ENCODE results near the gene ADRB1. TPM values are rescaled to one million over a fixed set of nuclear protein-coding genes. Genes with fewer than 3 reads are reported as not detected.

Gene ADRB1
- polyA plus RNA-seq (2012; ENCODE audit: insufficient read depth, insufficient read length, low read depth) = not detected

DNA sequence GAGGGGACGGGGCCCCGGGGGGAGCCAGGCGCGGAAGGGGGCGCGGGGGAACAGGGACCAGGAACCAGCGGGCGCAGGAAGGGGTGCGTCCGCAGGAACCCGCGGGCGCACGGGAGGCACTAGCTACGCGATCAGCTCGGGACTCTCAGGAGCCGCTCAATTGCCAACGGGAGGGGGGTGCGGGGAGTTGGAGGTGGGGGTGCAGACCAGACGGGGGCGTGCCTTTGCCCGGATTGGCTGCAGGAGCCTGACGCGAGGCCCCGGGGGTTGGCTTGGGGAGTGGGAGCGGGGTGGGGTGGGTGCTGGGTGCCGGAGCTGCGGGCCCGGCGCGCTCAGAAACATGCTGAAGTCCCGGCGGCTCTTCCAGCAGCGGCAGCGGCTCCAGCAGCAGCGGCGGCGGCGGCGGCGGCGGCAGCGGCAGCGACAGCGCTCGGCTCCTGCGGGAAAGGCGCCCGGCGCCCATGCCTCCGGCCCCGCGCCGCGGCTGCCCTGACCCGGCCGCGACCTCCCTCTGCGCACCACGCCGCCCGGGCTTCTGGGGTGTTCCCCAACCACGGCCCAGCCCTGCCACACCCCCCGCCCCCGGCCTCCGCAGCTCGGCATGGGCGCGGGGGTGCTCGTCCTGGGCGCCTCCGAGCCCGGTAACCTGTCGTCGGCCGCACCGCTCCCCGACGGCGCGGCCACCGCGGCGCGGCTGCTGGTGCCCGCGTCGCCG lies at the start of gene ADRB1:
Gene ADRB1, plus strand, starts transcription at position 335 of the 715 bp plus-strand sequence. Its CDS starts 267 bp downstream, at position 602.
- peaks cover 85% of the 10 kb centered on the region for H3K27me3 ChIP-seq
- H3K36me3 ChIP-seq = no peaks in the 10 kb centered on the region
- TF ChIP-seq, protein P1, sequence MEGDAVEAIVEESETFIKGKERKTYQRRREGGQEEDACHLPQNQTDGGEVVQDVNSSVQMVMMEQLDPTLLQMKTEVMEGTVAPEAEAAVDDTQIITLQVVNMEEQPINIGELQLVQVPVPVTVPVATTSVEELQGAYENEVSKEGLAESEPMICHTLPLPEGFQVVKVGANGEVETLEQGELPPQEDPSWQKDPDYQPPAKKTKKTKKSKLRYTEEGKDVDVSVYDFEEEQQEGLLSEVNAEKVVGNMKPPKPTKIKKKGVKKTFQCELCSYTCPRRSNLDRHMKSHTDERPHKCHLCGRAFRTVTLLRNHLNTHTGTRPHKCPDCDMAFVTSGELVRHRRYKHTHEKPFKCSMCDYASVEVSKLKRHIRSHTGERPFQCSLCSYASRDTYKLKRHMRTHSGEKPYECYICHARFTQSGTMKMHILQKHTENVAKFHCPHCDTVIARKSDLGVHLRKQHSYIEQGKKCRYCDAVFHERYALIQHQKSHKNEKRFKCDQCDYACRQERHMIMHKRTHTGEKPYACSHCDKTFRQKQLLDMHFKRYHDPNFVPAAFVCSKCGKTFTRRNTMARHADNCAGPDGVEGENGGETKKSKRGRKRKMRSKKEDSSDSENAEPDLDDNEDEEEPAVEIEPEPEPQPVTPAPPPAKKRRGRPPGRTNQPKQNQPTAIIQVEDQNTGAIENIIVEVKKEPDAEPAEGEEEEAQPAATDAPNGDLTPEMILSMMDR (IDR thresholded peaks at IDR 0.05; ENCODE audit: low read depth, low read length) = no peak
- H3K4me3 ChIP-seq (ENCODE audit: low read depth, low read length) = no peak within 1 kb of the TSS
- no peaks in the 10 kb centered on the region for H3K4me1 ChIP-seq
- DNase-seq = peak; percentile 68
- no peaks in the 10 kb centered on the region for H3K9me3 ChIP-seq

DNA sequence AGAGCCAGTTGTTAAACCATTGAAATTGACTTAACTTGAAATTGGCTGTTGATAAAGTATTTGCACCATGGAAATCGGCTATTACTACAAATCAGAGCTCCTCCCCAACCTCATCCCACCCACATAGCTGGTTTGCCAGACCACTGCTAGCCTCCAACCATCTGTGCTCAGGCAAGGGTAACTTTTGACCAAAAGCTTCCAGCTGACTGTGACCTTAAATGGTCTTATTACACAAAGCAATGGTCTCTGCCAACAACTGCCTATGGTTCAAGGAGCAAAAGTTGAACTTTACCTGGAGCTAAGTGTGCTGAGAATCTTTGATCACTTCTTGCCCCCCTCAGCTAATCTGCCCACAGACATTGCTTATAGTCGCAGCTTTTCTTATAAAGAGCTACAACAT lies 48.5 kb upstream of the ADRB1 start:
- no peak overlapping the region for H3K4me3 ChIP-seq (ENCODE audit: low read depth, low read length)
- H3K9me3 ChIP-seq = no peaks in the 10 kb centered on the region
- H3K27me3 ChIP-seq = no peaks in the 10 kb centered on the region

DNA sequence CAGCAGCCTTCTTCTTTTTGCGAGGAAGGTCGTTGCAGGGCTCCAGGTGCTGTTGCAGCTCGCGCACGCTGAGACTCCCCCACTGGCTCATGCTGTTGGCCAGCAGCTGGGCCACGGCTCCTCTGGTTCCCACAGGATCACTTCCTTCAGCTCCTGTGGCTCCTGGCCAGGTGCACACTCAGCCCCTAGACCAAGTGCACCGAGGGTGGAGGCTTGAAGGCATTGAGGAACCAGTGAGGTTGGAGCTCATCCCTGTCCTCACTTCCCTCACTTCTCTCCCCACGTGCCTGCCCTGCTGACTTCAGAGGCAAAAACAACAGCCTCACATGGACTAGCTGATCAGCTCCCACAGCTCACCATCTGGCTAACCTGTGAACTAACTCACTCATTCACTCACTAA lies 46.2 kb upstream of the ADRB1 start:
- Histone ChIP-seq H3K4me3 (ENCODE audit: low read depth, low read length) (no peak overlapping the region), H3K36me3 (no peaks in the 10 kb centered on the region), H3K9me3 (no peaks in the 10 kb centered on the region), H3K4me1 (no peaks in the 10 kb centered on the region), H3K27me3 (no peaks in the 10 kb centered on the region)
- TF ChIP-seq, protein P1 (IDR thresholded peaks at IDR 0.05; ENCODE audit: low read depth, low read length) = no peak
- DNase-seq = no peak

More for the DNA sequence above, 48.5 kb upstream of the ADRB1 start:
- TF ChIP-seq, protein P1 (IDR thresholded peaks at IDR 0.05; ENCODE audit: low read depth, low read length) = no peak
- H3K36me3 ChIP-seq = no peaks in the 10 kb centered on the region
- no peak for DNase-seq
- no peaks in the 10 kb centered on the region for H3K4me1 ChIP-seq

DNA sequence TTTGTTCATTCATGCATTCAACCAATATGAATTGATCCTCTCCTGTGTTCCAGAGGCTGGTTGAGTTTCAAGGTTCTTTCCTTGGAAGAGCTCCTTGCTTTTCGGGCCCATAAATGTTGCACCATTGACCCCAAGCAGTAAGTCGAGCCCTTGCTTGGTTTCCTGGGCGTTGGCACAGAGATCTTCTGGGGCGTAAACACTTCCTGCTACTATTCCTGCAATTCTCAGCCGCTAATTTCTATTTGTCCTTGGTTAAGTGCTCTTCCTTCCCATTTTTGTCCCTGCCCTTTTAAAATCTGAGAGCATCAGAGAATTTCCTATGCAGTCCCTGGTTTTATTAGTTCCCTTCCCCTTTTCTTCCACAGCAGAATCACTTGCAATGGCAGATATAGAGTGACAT lies 44.1 kb upstream of the ADRB1 start:
- no peaks in the 10 kb centered on the region for H3K36me3 ChIP-seq

DNA sequence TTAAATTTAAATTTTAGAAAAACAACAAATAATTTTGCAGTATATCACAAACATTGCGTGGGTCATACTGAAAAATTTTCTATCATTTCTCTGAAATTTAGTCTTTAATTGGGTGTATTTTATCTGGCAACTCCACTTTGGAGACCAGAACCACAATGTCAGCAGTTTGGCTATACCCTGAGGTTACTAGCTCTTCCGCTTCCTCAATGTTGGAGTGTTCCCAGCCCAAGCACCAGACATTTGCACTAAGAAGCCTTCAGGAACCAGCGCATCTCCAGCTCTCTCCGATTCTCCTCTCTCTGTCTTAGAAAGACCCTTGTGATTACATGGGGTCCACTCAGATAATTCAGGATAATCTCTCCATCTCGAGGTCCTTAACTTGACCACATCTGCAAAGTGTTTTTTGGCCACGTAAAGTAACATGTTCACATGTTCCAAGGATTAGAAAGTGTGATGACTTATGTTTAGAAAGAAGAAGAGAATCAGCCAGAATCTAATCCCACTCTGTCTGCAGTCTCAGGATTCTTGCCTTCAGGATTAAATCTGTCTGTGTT lies 43.1 kb upstream of the ADRB1 start:
- Histone ChIP-seq H3K9me3 (no peaks in the 10 kb centered on the region), H3K4me1 (no peaks in the 10 kb centered on the region), H3K27me3 (no peaks in the 10 kb centered on the region; the same call in 1 of the 2 replicates), H3K4me3 (ENCODE audit: low read depth, low read length) (no peak overlapping the region), H3K36me3 (no peaks in the 10 kb centered on the region)
- DNase-seq = no peak
- TF ChIP-seq, protein P1 (IDR thresholded peaks at IDR 0.05; ENCODE audit: low read depth, low read length) = no peak

More for the DNA sequence above, 44.1 kb upstream of the ADRB1 start:
- Histone ChIP-seq H3K4me3 (ENCODE audit: low read depth, low read length) (no peak overlapping the region), H3K9me3 (no peaks in the 10 kb centered on the region), H3K4me1 (no peaks in the 10 kb centered on the region), H3K27me3 (no peaks in the 10 kb centered on the region; the same call in 1 of the 2 replicates)
- no peak for DNase-seq
- TF ChIP-seq, protein P1 (IDR thresholded peaks at IDR 0.05; ENCODE audit: low read depth, low read length) = no peak

DNA sequence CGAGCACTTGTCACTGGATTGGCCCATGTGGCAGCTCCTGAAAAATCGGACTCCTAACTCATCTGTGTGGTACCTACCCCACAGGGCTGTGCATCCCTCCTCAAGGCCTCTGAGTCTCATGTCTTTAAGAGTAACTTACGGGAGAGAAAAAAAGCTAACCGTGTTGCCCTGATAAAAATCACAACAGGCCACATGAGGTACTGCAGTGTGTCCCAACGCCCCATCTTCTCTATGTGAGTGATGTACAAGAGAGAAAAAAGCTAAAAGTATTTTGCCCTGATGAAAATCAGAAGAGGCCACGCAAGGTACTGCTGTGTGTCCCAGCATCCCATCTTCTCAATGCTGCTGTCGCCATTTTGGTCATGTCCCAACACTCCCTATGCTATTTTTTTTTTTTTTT lies 41.2 kb upstream of the ADRB1 start:
- Histone ChIP-seq H3K36me3 (no peaks in the 10 kb centered on the region), H3K4me3 (ENCODE audit: low read depth, low read length) (no peak overlapping the region), H3K4me1 (no peaks in the 10 kb centered on the region), H3K27me3 (no peaks in the 10 kb centered on the region; the same call in 1 of the 2 replicates), H3K9me3 (no peaks in the 10 kb centered on the region)
- TF ChIP-seq, protein P1 (IDR thresholded peaks at IDR 0.05; ENCODE audit: low read depth, low read length) = peak; percentile 21
- DNase-seq = no peak
